ENCODE results near the gene ABCC6. TPM values are rescaled to one million over a fixed set of nuclear protein-coding genes. Genes with fewer than 3 reads are reported as not detected.
"Not testable (repeated sequence)": the region's sequence is repeated elsewhere in the genome, so short reads cannot be mapped to it uniquely, and the experiment has no call there.

ABCC6 gene
- total and polyA plus RNA-seq, 2 of the 13 experiments (the other 11 are each of a cell fraction or from before 2014, with no cell fraction given): 82.4 to 105 TPM

DNA sequence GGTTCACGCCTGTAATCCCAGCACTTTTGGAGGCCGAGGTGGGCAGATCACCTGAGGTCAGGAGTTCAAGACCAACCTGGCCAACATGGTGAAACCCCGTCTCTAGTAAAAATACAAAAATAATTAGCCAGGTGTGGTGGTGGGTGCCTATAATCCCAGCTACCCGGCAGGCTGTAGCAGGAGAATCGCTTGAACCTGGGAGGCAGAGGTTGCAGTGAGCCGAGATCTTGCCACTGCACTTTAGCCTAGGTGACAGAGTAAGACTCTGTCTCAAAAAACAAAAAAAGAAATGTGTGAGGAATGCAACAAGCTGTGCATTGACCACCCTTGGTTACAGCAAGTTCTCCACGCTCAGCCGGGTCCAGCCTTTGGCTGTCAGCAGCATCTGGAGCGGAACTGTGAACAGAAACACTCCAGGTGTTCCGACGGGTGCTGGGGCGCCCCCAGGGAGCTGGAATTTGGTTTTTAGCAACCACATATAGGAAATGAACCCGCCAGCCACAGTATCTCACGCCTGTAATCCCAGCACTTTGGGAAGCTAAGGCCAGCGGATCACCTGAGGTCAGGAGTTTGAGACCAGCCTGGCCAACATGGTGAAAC is 75.2 kb downstream of the ABCC6 start:
- Histone ChIP-seq H3K36me3 (replicated peaks in 1 of 2; ENCODE audit: control insufficient read depth in 1 of 2, insufficient read depth in 2 of 2, low read length in 2 of 2) (peaks cover 16 to 17% of the 10 kb centered on the region in 2 experiments), H3K4me1 (ENCODE audit: insufficient read depth, low read length) (peaks cover 49% of the 10 kb centered on the region)
- H3K27ac ChIP-seq (ENCODE audit: extremely low read length, insufficient read depth, low read length); DNase-seq (ENCODE audit: low spot score); H3K9me3 ChIP-seq (ENCODE audit: low read length); in situ Hi-C loops (cut with HindIII; ENCODE audit: extremely low pct_ligation_motif_present, low pct_unique_long_range_greater_than_20kb); BruUV-seq (replicated peaks); H3K9ac ChIP-seq (ENCODE audit: insufficient read depth, low read depth, low read length); H3K4me2 ChIP-seq (ENCODE audit: low read depth, low read length); H3K79me2 ChIP-seq (ENCODE audit: insufficient read depth, low read length); FAIRE-seq; ATAC-seq; CTCF ChIA-PET (ENCODE audit: low intra/inter-chr PET ratio, low total read pairs); H3K4me3 ChIP-seq (replicated peaks in 1 of 3; ENCODE audit: insufficient read depth in 1 of 3, low read depth in 2 of 3, low read length in 3 of 3); H2AFZ ChIP-seq (ENCODE audit: low read length); H3K27me3 ChIP-seq (ENCODE audit: control insufficient read depth in 1 of 2, insufficient read depth in 2 of 2, low read length in 2 of 2); H4K20me1 ChIP-seq (ENCODE audit: insufficient read depth, low read length); intact Hi-C loops (cut with micrococcal nuclease; ENCODE audit: unreplicated experiment); TF ChIP-seq SOX6 (IDR thresholded peaks at IDR 0.05): not testable (repeated sequence)
- WGBS (ENCODE audit: low lambda C conversion rate): 65% methylated on average over 15 of the region's 15 CpGs
- POLR2A ChIA-PET: interaction anchor here (1.1 kb wide), 1 partner anchor 260 kb away, joined by 3 read pairs; the partner anchor contains the start of gene CEP20
- TF ChIP-seq, protein P1, sequence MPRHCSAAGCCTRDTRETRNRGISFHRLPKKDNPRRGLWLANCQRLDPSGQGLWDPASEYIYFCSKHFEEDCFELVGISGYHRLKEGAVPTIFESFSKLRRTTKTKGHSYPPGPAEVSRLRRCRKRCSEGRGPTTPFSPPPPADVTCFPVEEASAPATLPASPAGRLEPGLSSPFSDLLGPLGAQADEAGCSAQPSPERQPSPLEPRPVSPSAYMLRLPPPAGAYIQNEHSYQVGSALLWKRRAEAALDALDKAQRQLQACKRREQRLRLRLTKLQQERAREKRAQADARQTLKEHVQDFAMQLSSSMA (CRISPR knock-in tag; IDR thresholded peaks at IDR 0.05): 0 out of 2 replicates have a peak, but pooled peaks have one; percentile 27
- TF ChIP-seq, protein P2, sequence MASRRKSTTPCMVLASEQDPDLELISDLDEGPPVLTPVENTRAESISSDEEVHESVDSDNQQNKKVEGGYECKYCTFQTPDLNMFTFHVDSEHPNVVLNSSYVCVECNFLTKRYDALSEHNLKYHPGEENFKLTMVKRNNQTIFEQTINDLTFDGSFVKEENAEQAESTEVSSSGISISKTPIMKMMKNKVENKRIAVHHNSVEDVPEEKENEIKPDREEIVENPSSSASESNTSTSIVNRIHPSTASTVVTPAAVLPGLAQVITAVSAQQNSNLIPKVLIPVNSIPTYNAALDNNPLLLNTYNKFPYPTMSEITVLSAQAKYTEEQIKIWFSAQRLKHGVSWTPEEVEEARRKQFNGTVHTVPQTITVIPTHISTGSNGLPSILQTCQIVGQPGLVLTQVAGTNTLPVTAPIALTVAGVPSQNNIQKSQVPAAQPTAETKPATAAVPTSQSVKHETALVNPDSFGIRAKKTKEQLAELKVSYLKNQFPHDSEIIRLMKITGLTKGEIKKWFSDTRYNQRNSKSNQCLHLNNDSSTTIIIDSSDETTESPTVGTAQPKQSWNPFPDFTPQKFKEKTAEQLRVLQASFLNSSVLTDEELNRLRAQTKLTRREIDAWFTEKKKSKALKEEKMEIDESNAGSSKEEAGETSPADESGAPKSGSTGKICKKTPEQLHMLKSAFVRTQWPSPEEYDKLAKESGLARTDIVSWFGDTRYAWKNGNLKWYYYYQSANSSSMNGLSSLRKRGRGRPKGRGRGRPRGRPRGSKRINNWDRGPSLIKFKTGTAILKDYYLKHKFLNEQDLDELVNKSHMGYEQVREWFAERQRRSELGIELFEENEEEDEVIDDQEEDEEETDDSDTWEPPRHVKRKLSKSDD (CRISPR knock-in tag; IDR thresholded peaks at IDR 0.05; ENCODE audit: low read depth): 0 out of 2 replicates have a peak, but pooled peaks have one; percentile 17
- TF ChIP-seq TMF1 (CRISPR knock-in tag; IDR thresholded peaks at IDR 0.05; ENCODE audit: low read depth) (peak; percentile 83; the same call in 1 of the 2 replicates), SMYD3 (CRISPR knock-in tag; IDR thresholded peaks at IDR 0.05) (peak; percentile 60; the same call in 1 of the 2 replicates), BORCS8-MEF2B (CRISPR knock-in tag; IDR thresholded peaks at IDR 0.05) (peak; percentile 46; the same call in 1 of the 2 replicates), SNAPC2 (CRISPR knock-in tag; IDR thresholded peaks at IDR 0.05) (peak; percentile 77; the same call in 1 of the 2 replicates), SOX6 (CRISPR knock-in tag; IDR thresholded peaks at IDR 0.05) (0 out of 2 replicates have a peak, but pooled peaks have one; percentile 14), IRX3 (CRISPR knock-in tag; IDR thresholded peaks at IDR 0.05; ENCODE audit: borderline replicate concordance, low read depth) (0 out of 2 replicates have a peak, but pooled peaks have one; percentile 57), ATAD3A (CRISPR knock-in tag; IDR thresholded peaks at IDR 0.05) (0 out of 2 replicates have a peak, but pooled peaks have one; percentile 58), ZFY (CRISPR knock-in tag; IDR thresholded peaks at IDR 0.05) (peak; percentile 27; the same call in 1 of the 2 replicates), ZNF333 (CRISPR knock-in tag; IDR thresholded peaks at IDR 0.05; ENCODE audit: borderline replicate concordance) (peak; percentile 17; the same call in 1 of the 2 replicates)
- TF ChIP-seq, protein P3, sequence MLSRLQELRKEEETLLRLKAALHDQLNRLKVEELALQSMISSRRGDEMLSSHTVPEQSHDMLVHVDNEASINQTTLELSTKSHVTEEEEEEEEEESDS (CRISPR knock-in tag; IDR thresholded peaks at IDR 0.05; ENCODE audit: borderline replicate concordance): 0 out of 2 replicates have a peak, but pooled peaks have one; percentile 62
- TF ChIP-seq, protein P4, sequence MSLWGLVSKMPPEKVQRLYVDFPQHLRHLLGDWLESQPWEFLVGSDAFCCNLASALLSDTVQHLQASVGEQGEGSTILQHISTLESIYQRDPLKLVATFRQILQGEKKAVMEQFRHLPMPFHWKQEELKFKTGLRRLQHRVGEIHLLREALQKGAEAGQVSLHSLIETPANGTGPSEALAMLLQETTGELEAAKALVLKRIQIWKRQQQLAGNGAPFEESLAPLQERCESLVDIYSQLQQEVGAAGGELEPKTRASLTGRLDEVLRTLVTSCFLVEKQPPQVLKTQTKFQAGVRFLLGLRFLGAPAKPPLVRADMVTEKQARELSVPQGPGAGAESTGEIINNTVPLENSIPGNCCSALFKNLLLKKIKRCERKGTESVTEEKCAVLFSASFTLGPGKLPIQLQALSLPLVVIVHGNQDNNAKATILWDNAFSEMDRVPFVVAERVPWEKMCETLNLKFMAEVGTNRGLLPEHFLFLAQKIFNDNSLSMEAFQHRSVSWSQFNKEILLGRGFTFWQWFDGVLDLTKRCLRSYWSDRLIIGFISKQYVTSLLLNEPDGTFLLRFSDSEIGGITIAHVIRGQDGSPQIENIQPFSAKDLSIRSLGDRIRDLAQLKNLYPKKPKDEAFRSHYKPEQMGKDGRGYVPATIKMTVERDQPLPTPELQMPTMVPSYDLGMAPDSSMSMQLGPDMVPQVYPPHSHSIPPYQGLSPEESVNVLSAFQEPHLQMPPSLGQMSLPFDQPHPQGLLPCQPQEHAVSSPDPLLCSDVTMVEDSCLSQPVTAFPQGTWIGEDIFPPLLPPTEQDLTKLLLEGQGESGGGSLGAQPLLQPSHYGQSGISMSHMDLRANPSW (CRISPR knock-in tag; IDR thresholded peaks at IDR 0.05; ENCODE audit: borderline replicate concordance): 0 out of 2 replicates have a peak, but pooled peaks have one; percentile 6
- TF ChIP-seq, protein P5, sequence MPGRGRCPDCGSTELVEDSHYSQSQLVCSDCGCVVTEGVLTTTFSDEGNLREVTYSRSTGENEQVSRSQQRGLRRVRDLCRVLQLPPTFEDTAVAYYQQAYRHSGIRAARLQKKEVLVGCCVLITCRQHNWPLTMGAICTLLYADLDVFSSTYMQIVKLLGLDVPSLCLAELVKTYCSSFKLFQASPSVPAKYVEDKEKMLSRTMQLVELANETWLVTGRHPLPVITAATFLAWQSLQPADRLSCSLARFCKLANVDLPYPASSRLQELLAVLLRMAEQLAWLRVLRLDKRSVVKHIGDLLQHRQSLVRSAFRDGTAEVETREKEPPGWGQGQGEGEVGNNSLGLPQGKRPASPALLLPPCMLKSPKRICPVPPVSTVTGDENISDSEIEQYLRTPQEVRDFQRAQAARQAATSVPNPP (CRISPR knock-in tag; IDR thresholded peaks at IDR 0.05): 0 out of 2 replicates have a peak, but pooled peaks have one; percentile 41

Measured in HepG2 (cell line).